ENCODE measurements around the gene RSU1.
"Not testable (repeated sequence)": the region's sequence is repeated elsewhere in the genome, so short reads cannot be mapped to it uniquely, and the experiment has no call there.

Gene RSU1

DNA sequence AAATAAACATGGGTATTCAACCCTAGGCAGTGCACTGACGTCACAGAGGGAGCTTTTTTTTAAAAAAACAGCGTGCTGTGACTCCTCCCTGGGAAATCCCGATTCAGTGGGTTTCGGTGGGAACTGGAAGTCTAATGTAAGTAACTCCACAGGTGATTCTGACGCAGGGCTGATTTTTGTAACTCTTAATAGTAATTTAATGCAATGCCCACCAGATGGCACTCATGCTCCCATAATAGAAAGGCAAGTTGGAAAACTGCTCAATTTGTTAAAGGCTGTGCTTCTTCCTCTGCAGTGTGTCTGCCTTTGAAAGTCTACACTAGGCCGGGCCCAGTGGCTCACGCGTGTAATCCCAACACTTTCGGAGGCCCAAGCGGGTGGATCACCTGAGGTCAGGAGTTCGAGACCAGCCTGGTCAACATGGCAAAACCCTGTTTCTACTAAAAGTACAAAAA is 10.9 kb upstream of the RSU1 start:
- TF ChIP-seq, protein P1, sequence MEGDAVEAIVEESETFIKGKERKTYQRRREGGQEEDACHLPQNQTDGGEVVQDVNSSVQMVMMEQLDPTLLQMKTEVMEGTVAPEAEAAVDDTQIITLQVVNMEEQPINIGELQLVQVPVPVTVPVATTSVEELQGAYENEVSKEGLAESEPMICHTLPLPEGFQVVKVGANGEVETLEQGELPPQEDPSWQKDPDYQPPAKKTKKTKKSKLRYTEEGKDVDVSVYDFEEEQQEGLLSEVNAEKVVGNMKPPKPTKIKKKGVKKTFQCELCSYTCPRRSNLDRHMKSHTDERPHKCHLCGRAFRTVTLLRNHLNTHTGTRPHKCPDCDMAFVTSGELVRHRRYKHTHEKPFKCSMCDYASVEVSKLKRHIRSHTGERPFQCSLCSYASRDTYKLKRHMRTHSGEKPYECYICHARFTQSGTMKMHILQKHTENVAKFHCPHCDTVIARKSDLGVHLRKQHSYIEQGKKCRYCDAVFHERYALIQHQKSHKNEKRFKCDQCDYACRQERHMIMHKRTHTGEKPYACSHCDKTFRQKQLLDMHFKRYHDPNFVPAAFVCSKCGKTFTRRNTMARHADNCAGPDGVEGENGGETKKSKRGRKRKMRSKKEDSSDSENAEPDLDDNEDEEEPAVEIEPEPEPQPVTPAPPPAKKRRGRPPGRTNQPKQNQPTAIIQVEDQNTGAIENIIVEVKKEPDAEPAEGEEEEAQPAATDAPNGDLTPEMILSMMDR (IDR thresholded peaks at IDR 0.05; ENCODE audit: low read depth, low read length, missing control alignments): peak; percentile 54
- in situ Hi-C loops (cut with HindIII; ENCODE audit: low sequenced_read_pairs): loop anchor here (25.0 kb wide), 1 partner anchor 759 kb away; no protein-coding TSS in a partner anchor

DNA sequence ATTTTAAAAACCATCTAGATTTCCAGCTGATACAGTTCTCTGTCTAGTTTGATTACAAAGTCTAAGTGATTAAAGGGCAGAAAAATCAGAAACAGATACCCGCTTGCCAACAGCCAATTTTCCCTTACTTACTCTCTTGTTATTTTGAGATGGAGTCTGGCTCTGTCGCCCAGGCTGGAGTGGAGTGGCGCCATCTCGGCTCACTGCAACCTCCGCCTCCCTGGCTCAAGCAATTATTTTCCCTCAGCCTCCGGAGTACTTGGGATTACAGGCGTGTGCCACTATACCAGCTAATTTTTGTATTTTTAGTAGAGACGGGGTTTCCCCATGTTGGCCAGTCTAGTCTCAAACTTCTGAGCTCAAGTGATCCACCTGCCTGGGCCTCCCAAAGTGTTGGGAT is 10.2 kb upstream of the RSU1 start:
- not testable (repeated sequence) for DNase-seq (ENCODE audit: low read depth)
- in situ Hi-C loops (cut with HindIII; ENCODE audit: low sequenced_read_pairs): loop anchor here (25.0 kb wide), 1 partner anchor 760 kb away; no protein-coding TSS in a partner anchor

More for the DNA sequence above, 10.9 kb upstream of the RSU1 start:
- peak; percentile 88 for DNase-seq (ENCODE audit: low read depth)
- no peak overlapping the region for H3K4me3 ChIP-seq (ENCODE audit: low read depth, low read length)

DNA sequence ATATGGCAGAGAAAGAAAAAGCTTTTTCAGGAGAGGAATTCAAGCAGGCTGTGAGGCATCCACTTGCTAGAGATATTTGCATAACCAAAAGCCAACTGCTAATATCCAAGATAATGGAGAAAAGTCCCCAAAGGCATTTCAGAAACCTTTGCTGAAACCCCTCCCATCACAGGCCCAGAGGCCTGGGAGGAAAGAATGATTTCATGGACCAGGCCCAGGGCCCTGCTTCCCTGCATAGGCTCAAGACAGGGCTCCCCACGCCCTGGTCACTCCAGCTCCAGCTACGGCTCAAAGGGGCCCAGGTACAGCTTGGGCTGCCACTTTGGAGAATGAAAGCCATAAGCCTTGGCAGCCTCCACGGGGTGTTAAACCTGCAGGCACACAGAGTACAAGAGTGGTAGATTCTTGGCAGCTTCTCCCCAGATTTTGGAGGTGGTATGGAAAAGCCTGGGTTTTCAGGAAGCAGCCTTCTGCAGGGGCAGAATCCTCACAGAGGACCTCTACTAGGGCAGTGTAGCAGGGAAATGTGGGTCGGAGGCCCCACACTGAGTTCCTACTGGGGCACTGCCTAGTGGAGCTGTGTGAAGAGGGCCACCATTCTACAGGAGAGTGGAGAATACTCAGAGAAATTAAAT is 5.6 kb upstream of the RSU1 start:
- in situ Hi-C loops (cut with HindIII; ENCODE audit: low sequenced_read_pairs): no loop called here
- TF ChIP-seq, protein P1 (IDR thresholded peaks at IDR 0.05; ENCODE audit: low read depth, low read length, missing control alignments): no peak
- H3K4me3 ChIP-seq (ENCODE audit: low read depth, low read length): no peak overlapping the region
- no peak for DNase-seq (ENCODE audit: low read depth)

More for the DNA sequence above, 10.2 kb upstream of the RSU1 start:
- H3K4me3 ChIP-seq (ENCODE audit: low read depth, low read length): not testable (repeated sequence)

DNA sequence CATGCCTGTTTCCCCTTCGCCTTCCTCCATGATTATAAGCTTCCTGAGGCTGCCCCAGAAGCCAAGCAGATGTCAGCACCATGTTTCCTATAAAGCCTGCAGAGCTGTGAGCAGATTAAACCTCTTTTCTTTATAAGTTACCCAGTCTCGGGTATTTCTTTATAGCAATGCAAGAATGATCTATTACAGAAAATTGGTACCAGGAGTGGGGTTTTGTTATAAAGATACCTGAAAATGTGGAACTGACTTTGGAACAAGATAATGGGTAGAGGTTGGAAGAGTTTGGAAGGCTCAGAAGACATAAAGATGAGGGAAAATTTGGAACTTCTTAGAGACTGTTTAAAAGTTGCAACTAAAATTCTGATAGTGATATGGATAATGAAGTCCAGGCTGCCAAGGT is 4.8 kb upstream of the RSU1 start:
- in situ Hi-C loops (cut with HindIII; ENCODE audit: low sequenced_read_pairs): no loop called here
- TF ChIP-seq, protein P1 (IDR thresholded peaks at IDR 0.05; ENCODE audit: low read depth, low read length, missing control alignments): no peak

DNA sequence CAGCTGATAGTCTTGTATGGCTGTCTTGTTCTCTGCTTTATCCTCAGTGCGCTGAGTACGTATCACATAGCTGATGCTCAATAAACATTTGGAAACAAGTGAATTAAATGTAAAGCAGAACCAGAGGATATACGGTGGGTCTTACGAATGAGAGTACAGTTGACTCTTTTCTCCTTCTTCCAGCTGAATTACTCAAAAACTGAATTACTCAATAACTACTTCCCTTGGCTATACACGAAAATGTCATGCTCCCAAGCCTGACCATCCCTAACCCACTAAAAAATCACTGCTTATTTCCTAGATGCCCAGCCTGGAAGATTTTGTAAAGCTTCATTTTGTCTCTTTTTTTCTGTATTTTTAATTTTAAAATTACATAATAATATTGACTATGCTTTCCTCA is 3.2 kb upstream of the RSU1 start:
- DNase-seq (ENCODE audit: low read depth): no peak
- in situ Hi-C loops (cut with HindIII; ENCODE audit: low sequenced_read_pairs): no loop called here
- TF ChIP-seq, protein P1 (IDR thresholded peaks at IDR 0.05; ENCODE audit: low read depth, low read length, missing control alignments): no peak
- no peak overlapping the region for H3K4me3 ChIP-seq (ENCODE audit: low read depth, low read length)

More for the DNA sequence above, 4.8 kb upstream of the RSU1 start:
- H3K4me3 ChIP-seq (ENCODE audit: low read depth, low read length): no peak overlapping the region
- DNase-seq (ENCODE audit: low read depth): no peak

DNA sequence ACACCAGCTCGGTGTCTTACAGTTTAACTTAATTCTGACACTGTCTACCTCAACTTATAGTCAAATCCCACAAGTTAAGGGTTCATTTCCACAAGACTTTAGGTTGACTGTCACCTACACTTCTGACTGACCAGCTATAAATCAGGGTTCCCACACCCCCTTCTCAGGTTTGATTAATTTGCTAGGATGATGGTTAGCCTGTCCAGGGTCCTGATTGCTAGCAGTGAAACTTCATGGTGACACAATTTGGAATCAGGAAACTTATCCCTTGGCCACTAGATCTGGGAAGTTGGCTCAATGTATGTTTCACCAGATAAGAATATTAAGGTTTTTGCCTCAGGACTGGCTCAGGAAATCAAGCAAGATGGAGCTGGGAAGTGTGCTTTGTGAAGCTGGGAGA is 2.8 kb upstream of the RSU1 start:
- TF ChIP-seq, protein P1 (IDR thresholded peaks at IDR 0.05; ENCODE audit: low read depth, low read length, missing control alignments): no peak
- in situ Hi-C loops (cut with HindIII; ENCODE audit: low sequenced_read_pairs): no loop called here
- H3K4me3 ChIP-seq (ENCODE audit: low read depth, low read length): no peak overlapping the region
- no peak for DNase-seq (ENCODE audit: low read depth)

DNA sequence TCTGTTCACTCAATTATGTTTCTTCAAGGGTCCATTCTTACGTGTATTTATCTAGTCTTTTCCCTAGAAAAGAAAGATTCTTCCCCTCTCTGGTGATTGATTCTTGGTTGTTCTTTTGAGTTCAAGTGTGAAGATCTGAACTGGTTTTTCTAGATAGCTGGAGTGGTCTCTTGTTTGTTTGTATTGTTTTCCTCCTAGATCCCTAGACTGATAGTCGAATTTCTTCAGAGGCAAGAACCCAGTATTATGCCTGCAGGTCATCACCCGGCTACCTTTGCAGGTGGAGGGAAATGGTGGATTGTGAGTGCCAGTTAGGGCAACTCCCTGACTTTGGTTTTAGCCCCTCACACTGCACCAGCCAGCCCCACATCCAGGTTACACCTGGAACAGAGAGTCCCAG is 2.2 kb upstream of the RSU1 start:
- H3K4me3 ChIP-seq (ENCODE audit: low read depth, low read length): no peak overlapping the region
- in situ Hi-C loops (cut with HindIII; ENCODE audit: low sequenced_read_pairs): no loop called here
- TF ChIP-seq, protein P1 (IDR thresholded peaks at IDR 0.05; ENCODE audit: low read depth, low read length, missing control alignments): no peak
- no peak for DNase-seq (ENCODE audit: low read depth)

All from astrocyte of the cerebellum (primary cell).